ENCODE results near the gene COL11A2.
"Not testable (repeated sequence)": the region's sequence is repeated elsewhere in the genome, so short reads cannot be mapped to it uniquely, and the experiment has no call there.

COL11A2 gene

GRCh38 chr6:33150560-33150959, 41.7 kb downstream of the COL11A2 start:
- not testable (repeated sequence) for DNase-seq

- no peak for DNase-seq
These were observed 44.2 kb downstream of the COL11A2 start for GRCh38 chr6:33147807-33148666.

GRCh38 chr6:33144373-33144772, 47.9 kb downstream of the COL11A2 start:
- no peak for DNase-seq

GRCh38 chr6:33143113-33143770, 49.0 kb downstream of the COL11A2 start:
- no peak for DNase-seq

GRCh38 chr6:33142501-33143070, 49.7 kb downstream of the COL11A2 start:
- no peak for DNase-seq

GRCh38 chr6:33140556-33140955, 51.7 kb downstream of the COL11A2 start:
- DNase-seq = no peak

- no peak for DNase-seq
These were observed 52.6 kb downstream of the COL11A2 start for GRCh38 chr6:33139596-33140206.

GRCh38 chr6:33136310-33136900, 55.9 kb downstream of the COL11A2 start:
- DNase-seq = no peak

GRCh38 chr6:33132081-33132524, 60.2 kb downstream of the COL11A2 start:
- DNase-seq = no peak

GRCh38 chr6:33128318-33128717, 63.9 kb downstream of the COL11A2 start:
- DNase-seq = no peak

GRCh38 chr6:33126101-33126714, 66.1 kb downstream of the COL11A2 start:
- DNase-seq = no peak

- no peak for DNase-seq
These were observed 67.3 kb downstream of the COL11A2 start for GRCh38 chr6:33124947-33125346.

- no peak for DNase-seq
These were observed 67.8 kb downstream of the COL11A2 start for GRCh38 chr6:33124525-33124901.

GRCh38 chr6:33123732-33124524, 68.3 kb downstream of the COL11A2 start:
- DNase-seq = no peak

GRCh38 chr6:33123181-33123580, 69.1 kb downstream of the COL11A2 start:
- no peak for DNase-seq

- DNase-seq = no peak
These were observed 72.3 kb downstream of the COL11A2 start for GRCh38 chr6:33120001-33120400.

- DNase-seq = no peak
These were observed 73.6 kb downstream of the COL11A2 start for GRCh38 chr6:33118525-33119123.

GRCh38 chr6:33117811-33118277, 74.4 kb downstream of the COL11A2 start:
- no peak for DNase-seq

- DNase-seq = no peak
These were observed 75.2 kb downstream of the COL11A2 start for GRCh38 chr6:33116841-33117711.

GRCh38 chr6:33116417-33116816, 75.8 kb downstream of the COL11A2 start:
- DNase-seq = no peak

Measured in cortex of kidney (tissue), 1 donor.